ENCODE results near the gene FOXRED2. TPM values are rescaled to one million over a fixed set of nuclear protein-coding genes. Genes with fewer than 3 reads are reported as not detected.

FOXRED2 gene
- total and polyA plus RNA-seq, 5 donors from 2014 or later, result 0.44 to 1.5 (median 1.2) TPM

GRCh38 chr22:36493690-36494110, 13.1 kb downstream of the FOXRED2 start:
- Mint-ChIP-seq H3K4me3 (no peak overlapping the region), H3K27ac (no peak overlapping the region), H3K9me3 (no peaks in the 10 kb centered on the region), H3K4me1 (no peaks in the 10 kb centered on the region), H3K36me3 (peaks cover 19% of the 10 kb centered on the region), H3K27me3 (no peaks in the 10 kb centered on the region)
- H3K4me3 ChIP-seq (ENCODE audit: low read depth, low read length), result no peak overlapping the region
- H3K36me3 ChIP-seq (ENCODE audit: control insufficient read depth, insufficient read depth, low read length), result no peaks in the 10 kb centered on the region
- ATAC-seq (ENCODE audit: low read depth in 2 of 2), result peak; percentile 45 to 55
- H3K27me3 ChIP-seq (ENCODE audit: control insufficient read depth, insufficient read depth, low read length), result no peaks in the 10 kb centered on the region
- H3K9me3 ChIP-seq (ENCODE audit: control insufficient read depth in 2 of 2, low read length in 2 of 2), result no peaks in the 10 kb centered on the region
- no peaks in the 10 kb centered on the region for H3K4me1 ChIP-seq (ENCODE audit: control insufficient read depth, insufficient read depth, low read length, poor library complexity, severe bottlenecking)
- no peak overlapping the region for H3K27ac ChIP-seq (ENCODE audit: insufficient read depth, low read length, poor library complexity, severe bottlenecking)
- no peak for DNase-seq

GRCh38 chr22:36492109-36492508, 14.7 kb downstream of the FOXRED2 start:
- no peak for DNase-seq
- Mint-ChIP-seq H3K27me3 (no peaks in the 10 kb centered on the region), H3K36me3 (peaks cover 16% of the 10 kb centered on the region), H3K9me3 (peaks cover 0 to 1% (median 0%) of the 10 kb centered on the region in 7 donors), H3K4me3 (no peak overlapping the region), H3K4me1 (no peaks in the 10 kb centered on the region), H3K27ac (peak overlapping the region in 1 of 3 donors; percentile 35)
- no peaks in the 10 kb centered on the region for H3K9me3 ChIP-seq (ENCODE audit: control insufficient read depth in 2 of 2, low read length in 2 of 2)
- H3K27ac ChIP-seq (ENCODE audit: insufficient read depth, low read length, poor library complexity, severe bottlenecking), result no peak overlapping the region
- no peak for ATAC-seq (ENCODE audit: low read depth in 2 of 2)
- no peaks in the 10 kb centered on the region for H3K27me3 ChIP-seq (ENCODE audit: control insufficient read depth, insufficient read depth, low read length)
- no peaks in the 10 kb centered on the region for H3K36me3 ChIP-seq (ENCODE audit: control insufficient read depth, insufficient read depth, low read length)
- no peak overlapping the region for H3K4me3 ChIP-seq (ENCODE audit: low read depth, low read length)
- no peaks in the 10 kb centered on the region for H3K4me1 ChIP-seq (ENCODE audit: control insufficient read depth, insufficient read depth, low read length, poor library complexity, severe bottlenecking)

GRCh38 chr22:36491155-36491554, 15.7 kb downstream of the FOXRED2 start:
- no peaks in the 10 kb centered on the region for H3K27me3 Mint-ChIP-seq
- no peak overlapping the region for H3K4me3 Mint-ChIP-seq
- peak overlapping the region in 1 of 3 donors; percentile 35 for H3K27ac Mint-ChIP-seq
- peaks cover 10% of the 10 kb centered on the region for H3K36me3 Mint-ChIP-seq
- H3K36me3 ChIP-seq (ENCODE audit: control insufficient read depth, insufficient read depth, low read length), result no peaks in the 10 kb centered on the region
- ATAC-seq (ENCODE audit: low read depth in 2 of 2) (no peak), DNase-seq (no peak)
- no peaks in the 10 kb centered on the region for H3K27me3 ChIP-seq (ENCODE audit: control insufficient read depth, insufficient read depth, low read length)
- no peak overlapping the region for H3K4me3 ChIP-seq (ENCODE audit: low read depth, low read length)
- peaks cover 0 to 2% of the 10 kb centered on the region in 2 experiments for H3K9me3 ChIP-seq (ENCODE audit: control insufficient read depth in 2 of 2, low read length in 2 of 2)
- H3K4me1 ChIP-seq (ENCODE audit: control insufficient read depth, insufficient read depth, low read length, poor library complexity, severe bottlenecking), result no peaks in the 10 kb centered on the region
- H3K9me3 Mint-ChIP-seq, result peaks cover 0 to 2% (median 0%) of the 10 kb centered on the region in 7 donors
- H3K4me1 Mint-ChIP-seq, result peaks cover 0 to 5% (median 0%) of the 10 kb centered on the region in 4 donors
- no peak overlapping the region for H3K27ac ChIP-seq (ENCODE audit: insufficient read depth, low read length, poor library complexity, severe bottlenecking)

GRCh38 chr22:36486619-36487384, 20.0 kb downstream of the FOXRED2 start:
- Mint-ChIP-seq H3K36me3 (peaks cover 3% of the 10 kb centered on the region), H3K27ac (peak overlapping the region in 1 of 3 donors; percentile 67), H3K27me3 (peaks cover 2% of the 10 kb centered on the region), H3K9me3 (peaks cover 0 to 2% (median 0%) of the 10 kb centered on the region in 7 donors), H3K4me1 (peaks cover 0 to 13% (median 3%) of the 10 kb centered on the region in 4 donors), H3K4me3 (peak overlapping the region in 1 of 4 donors; percentile 51)
- Histone ChIP-seq H3K4me1 (ENCODE audit: control insufficient read depth, insufficient read depth, low read length, poor library complexity, severe bottlenecking) (peaks cover 6% of the 10 kb centered on the region), H3K4me3 (ENCODE audit: low read depth, low read length) (no peak overlapping the region), H3K36me3 (ENCODE audit: control insufficient read depth, insufficient read depth, low read length) (no peaks in the 10 kb centered on the region), H3K27me3 (ENCODE audit: control insufficient read depth, insufficient read depth, low read length) (no peaks in the 10 kb centered on the region), H3K9me3 (ENCODE audit: control insufficient read depth in 2 of 2, low read length in 2 of 2) (peaks cover 0 to 2% of the 10 kb centered on the region in 2 experiments), H3K27ac (ENCODE audit: insufficient read depth, low read length, poor library complexity, severe bottlenecking) (no peak overlapping the region)
- ATAC-seq (ENCODE audit: low read depth in 2 of 2) (no peak), DNase-seq (peak; percentile 50 to 76 (median 62))

GRCh38 chr22:36481393-36482168, 25.3 kb downstream of the FOXRED2 start, which contains the start of gene TXN2:
TXN2 (minus strand) TSS chr22:36481640; CDS start chr22:36480837, 803 bp downstream.
- peaks cover 17% of the 10 kb centered on the region for H3K4me1 ChIP-seq (ENCODE audit: control insufficient read depth, insufficient read depth, low read length, poor library complexity, severe bottlenecking)
- peaks cover 4% of the 10 kb centered on the region for H3K36me3 Mint-ChIP-seq
- H3K27me3 Mint-ChIP-seq, result peaks cover 12% of the 10 kb centered on the region
- H3K27ac Mint-ChIP-seq, result peak within 1 kb of the TSS; percentile 93 to 98 (median 98)
- peak within 1 kb of the TSS; percentile 97 for H3K4me3 ChIP-seq (ENCODE audit: low read depth, low read length)
- peak within 1 kb of the TSS; percentile 94 to 99 (median 96) for H3K4me3 Mint-ChIP-seq
- H3K9me3 ChIP-seq (ENCODE audit: control insufficient read depth in 2 of 2, low read length in 2 of 2), result peaks cover 0 to 1% of the 10 kb centered on the region in 2 experiments
- peaks cover 9% of the 10 kb centered on the region for H3K36me3 ChIP-seq (ENCODE audit: control insufficient read depth, insufficient read depth, low read length)
- no peaks in the 10 kb centered on the region for H3K27me3 ChIP-seq (ENCODE audit: control insufficient read depth, insufficient read depth, low read length)
- DNase-seq (peak; percentile 96 to 98 (median 96)), ATAC-seq (ENCODE audit: low read depth in 2 of 2) (peak; percentile 85 to 88)
- H3K9me3 Mint-ChIP-seq, result peaks cover 0 to 2% (median 0%) of the 10 kb centered on the region in 7 donors
- peaks cover 4 to 24% (median 18%) of the 10 kb centered on the region in 4 donors for H3K4me1 Mint-ChIP-seq
- H3K27ac ChIP-seq (ENCODE audit: insufficient read depth, low read length, poor library complexity, severe bottlenecking), result peak within 1 kb of the TSS; percentile 96

- peaks cover 12% of the 10 kb centered on the region for H3K27me3 Mint-ChIP-seq
- no peak for ATAC-seq (ENCODE audit: low read depth in 2 of 2)
- H3K9me3 Mint-ChIP-seq, result peaks cover 0 to 2% (median 0%) of the 10 kb centered on the region in 7 donors
- Histone ChIP-seq H3K9me3 (ENCODE audit: control insufficient read depth in 2 of 2, low read length in 2 of 2) (no peaks in the 10 kb centered on the region), H3K27me3 (ENCODE audit: control insufficient read depth, insufficient read depth, low read length) (no peaks in the 10 kb centered on the region), H3K4me3 (ENCODE audit: low read depth, low read length) (peak overlapping the region; percentile 97), H3K27ac (ENCODE audit: insufficient read depth, low read length, poor library complexity, severe bottlenecking) (peak overlapping the region; percentile 96), H3K36me3 (ENCODE audit: control insufficient read depth, insufficient read depth, low read length) (peaks cover 14% of the 10 kb centered on the region), H3K4me1 (ENCODE audit: control insufficient read depth, insufficient read depth, low read length, poor library complexity, severe bottlenecking) (peaks cover 17% of the 10 kb centered on the region)
- H3K36me3 Mint-ChIP-seq, result peaks cover 7% of the 10 kb centered on the region
- peaks cover 4 to 24% (median 17%) of the 10 kb centered on the region in 4 donors for H3K4me1 Mint-ChIP-seq
- peak overlapping the region; percentile 93 to 98 (median 98) for H3K27ac Mint-ChIP-seq
- H3K4me3 Mint-ChIP-seq, result peak overlapping the region; percentile 94 to 99 (median 96)
- no peak for DNase-seq
Observed at GRCh38 chr22:36480941-36481392, 25.9 kb downstream of the FOXRED2 start.

- Mint-ChIP-seq H3K4me3 (no peak overlapping the region), H3K27ac (peak overlapping the region in 1 of 3 donors; percentile 49), H3K27me3 (peaks cover 12% of the 10 kb centered on the region), H3K9me3 (peaks cover 0 to 2% (median 0%) of the 10 kb centered on the region in 7 donors), H3K36me3 (peaks cover 15% of the 10 kb centered on the region), H3K4me1 (peaks cover 4 to 24% (median 18%) of the 10 kb centered on the region in 4 donors)
- DNase-seq (no peak), ATAC-seq (ENCODE audit: low read depth in 2 of 2) (no peak)
- H3K27me3 ChIP-seq (ENCODE audit: control insufficient read depth, insufficient read depth, low read length), result no peaks in the 10 kb centered on the region
- peaks cover 17% of the 10 kb centered on the region for H3K4me1 ChIP-seq (ENCODE audit: control insufficient read depth, insufficient read depth, low read length, poor library complexity, severe bottlenecking)
- no peaks in the 10 kb centered on the region for H3K9me3 ChIP-seq (ENCODE audit: control insufficient read depth in 2 of 2, low read length in 2 of 2)
- no peak overlapping the region for H3K4me3 ChIP-seq (ENCODE audit: low read depth, low read length)
- peaks cover 32% of the 10 kb centered on the region for H3K36me3 ChIP-seq (ENCODE audit: control insufficient read depth, insufficient read depth, low read length)
- no peak overlapping the region for H3K27ac ChIP-seq (ENCODE audit: insufficient read depth, low read length, poor library complexity, severe bottlenecking)
Observed at GRCh38 chr22:36478966-36479365, 27.9 kb downstream of the FOXRED2 start.

All from CD4-positive, CD25-positive, alpha-beta regulatory T cell (primary cell).